Bronchial epithelial cell (primary cell): ENCODE results near the gene LRFN4. TPM values are rescaled to one million over a fixed set of nuclear protein-coding genes. Genes with fewer than 3 reads are reported as not detected.

Experiments used
- DNase-seq: peaks from one replicate; pipeline ENCODE4 v3.0.0-alpha.2; 2010; ENCODE audit warnings: low read depth
- FAIRE-seq: peaks from 2 replicates; lab custom pipeline; 2011; peaks lifted over from hg19 to GRCh38; lab: Jason Lieb, UNC
- H3K27me3 ChIP-seq: 2 replicates; pipeline ENCODE4 v1.5.1; 2011; ENCODE audit warnings: low read length; ENCODE audit not compliant: control insufficient read depth, insufficient read depth
- H3K36me3 ChIP-seq: 2 replicates; pipeline ENCODE4 v1.5.1; 2011; ENCODE audit warnings: low read length; ENCODE audit not compliant: control insufficient read depth, insufficient read depth
- H3K4me3 ChIP-seq: 2 replicates; pipeline ENCODE4 v1.5.1; 2011; ENCODE audit warnings: mild to moderate bottlenecking, low read depth, low read length, control low read depth
- total RNA-seq: library from RNA; depleted of rRNA; stranded (reverse); fragments of >200 nt; gene quantifications from 2 replicates; pipeline ENCODE4 v1.2.1, GENCODE V29; 2014
- TF ChIP-seq, protein P1 (sequence below): IDR thresholded peaks from 2 replicates; pipeline ENCODE4 v1.5.1; 2011; ENCODE audit warnings: mild to moderate bottlenecking, moderate library complexity, low read length, control low read depth, inconsistent platforms; ENCODE audit not compliant: insufficient read depth, severe bottlenecking

The LRFN4 gene
- total RNA-seq, 1 donor from 2014 or later, result 16.3 TPM

DNA sequence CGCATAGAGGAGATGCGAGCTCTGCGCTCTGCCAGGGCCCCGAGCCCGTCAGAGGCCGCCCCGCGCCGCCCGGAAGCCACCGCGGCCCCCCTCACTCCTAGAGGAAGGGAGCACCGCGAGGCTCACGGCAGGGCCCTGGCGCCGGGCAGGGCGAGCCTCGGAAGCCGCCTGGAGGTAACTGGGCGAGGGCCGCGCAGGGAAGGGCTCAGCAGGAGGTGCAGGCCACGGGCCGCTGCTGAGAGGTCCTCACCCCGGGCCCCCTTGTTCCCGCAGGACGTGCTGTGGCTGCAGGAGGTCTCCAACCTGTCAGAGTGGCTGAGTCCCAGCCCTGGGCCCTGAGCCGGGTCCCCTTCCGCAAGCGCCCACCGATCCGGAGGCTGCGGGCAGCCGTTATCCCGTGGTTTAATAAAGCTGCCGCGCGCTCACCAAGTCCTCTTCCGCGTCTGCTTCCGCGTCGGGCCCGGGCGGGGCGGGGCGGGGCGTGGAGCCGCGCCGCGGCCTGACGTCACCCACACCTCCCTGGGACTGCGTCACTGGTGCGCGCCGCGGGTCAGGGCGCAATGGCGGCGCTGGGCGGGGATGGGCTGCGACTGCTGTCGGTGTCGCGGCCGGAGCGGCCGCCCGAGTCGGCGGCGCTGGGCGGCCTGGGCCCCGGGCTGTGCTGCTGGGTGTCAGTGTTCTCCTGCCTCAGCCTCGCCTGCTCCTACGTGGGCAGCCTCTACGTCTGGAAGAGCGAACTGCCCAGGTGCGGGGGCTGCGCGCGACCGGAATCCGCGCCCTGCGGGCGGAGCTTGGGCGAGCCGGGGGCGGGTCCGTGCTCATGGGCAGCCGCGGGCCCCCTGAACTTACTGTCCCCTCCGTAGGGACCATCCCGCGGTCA is 13.7 kb upstream of the LRFN4 start, which contains the start of gene RCE1:
RCE1 (plus strand) TSS at position 546 of the 880 bp plus-strand sequence; CDS start at position 561, 15 bp downstream.
- Histone ChIP-seq H3K27me3 (no peaks in the 10 kb centered on the region), H3K36me3 (peaks cover 30% of the 10 kb centered on the region), H3K4me3 (peak within 1 kb of the TSS; percentile 96)
- DNase-seq (peak; percentile 65), FAIRE-seq (no peak)
- TF ChIP-seq, protein P1, sequence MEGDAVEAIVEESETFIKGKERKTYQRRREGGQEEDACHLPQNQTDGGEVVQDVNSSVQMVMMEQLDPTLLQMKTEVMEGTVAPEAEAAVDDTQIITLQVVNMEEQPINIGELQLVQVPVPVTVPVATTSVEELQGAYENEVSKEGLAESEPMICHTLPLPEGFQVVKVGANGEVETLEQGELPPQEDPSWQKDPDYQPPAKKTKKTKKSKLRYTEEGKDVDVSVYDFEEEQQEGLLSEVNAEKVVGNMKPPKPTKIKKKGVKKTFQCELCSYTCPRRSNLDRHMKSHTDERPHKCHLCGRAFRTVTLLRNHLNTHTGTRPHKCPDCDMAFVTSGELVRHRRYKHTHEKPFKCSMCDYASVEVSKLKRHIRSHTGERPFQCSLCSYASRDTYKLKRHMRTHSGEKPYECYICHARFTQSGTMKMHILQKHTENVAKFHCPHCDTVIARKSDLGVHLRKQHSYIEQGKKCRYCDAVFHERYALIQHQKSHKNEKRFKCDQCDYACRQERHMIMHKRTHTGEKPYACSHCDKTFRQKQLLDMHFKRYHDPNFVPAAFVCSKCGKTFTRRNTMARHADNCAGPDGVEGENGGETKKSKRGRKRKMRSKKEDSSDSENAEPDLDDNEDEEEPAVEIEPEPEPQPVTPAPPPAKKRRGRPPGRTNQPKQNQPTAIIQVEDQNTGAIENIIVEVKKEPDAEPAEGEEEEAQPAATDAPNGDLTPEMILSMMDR, result no peak

DNA sequence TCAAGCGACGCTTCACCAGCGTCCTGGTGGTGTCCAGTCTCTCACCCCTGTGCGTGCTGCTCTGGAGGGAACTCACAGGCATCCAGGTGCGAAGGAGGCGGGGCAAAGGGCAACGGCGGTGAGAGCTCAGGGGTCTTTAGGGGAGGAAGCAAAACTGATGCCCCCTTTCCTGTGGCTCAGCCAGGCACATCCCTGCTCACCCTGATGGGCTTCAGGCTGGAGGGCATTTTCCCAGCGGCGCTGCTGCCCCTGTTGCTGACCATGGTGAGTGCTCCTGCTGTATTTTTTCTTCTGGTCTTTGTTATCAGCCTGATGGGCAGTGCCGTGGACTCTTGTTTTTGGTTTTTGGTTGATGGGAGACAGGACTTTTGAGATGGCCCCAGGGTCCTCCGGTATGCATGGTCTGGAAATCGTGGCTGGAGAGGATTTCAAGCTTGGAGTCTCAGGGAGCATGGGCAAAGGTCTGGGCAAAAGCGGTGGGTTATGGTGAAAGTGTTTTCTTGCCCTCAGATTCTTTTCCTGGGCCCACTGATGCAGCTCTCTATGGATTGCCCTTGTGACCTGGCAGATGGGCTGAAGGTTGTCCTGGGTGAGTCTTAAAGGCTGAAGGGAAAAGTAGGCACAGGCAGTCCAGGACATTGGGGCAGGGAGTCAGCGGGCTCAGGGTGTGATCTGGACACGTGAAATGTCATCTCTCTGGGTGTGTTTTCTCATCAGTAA is 12.9 kb upstream of the LRFN4 start:
- no peaks in the 10 kb centered on the region for H3K27me3 ChIP-seq
- no peak for DNase-seq
- no peak for FAIRE-seq
- H3K36me3 ChIP-seq, result peaks cover 33% of the 10 kb centered on the region
- H3K4me3 ChIP-seq, result peak overlapping the region; percentile 96
- TF ChIP-seq, protein P1, result no peak

DNA sequence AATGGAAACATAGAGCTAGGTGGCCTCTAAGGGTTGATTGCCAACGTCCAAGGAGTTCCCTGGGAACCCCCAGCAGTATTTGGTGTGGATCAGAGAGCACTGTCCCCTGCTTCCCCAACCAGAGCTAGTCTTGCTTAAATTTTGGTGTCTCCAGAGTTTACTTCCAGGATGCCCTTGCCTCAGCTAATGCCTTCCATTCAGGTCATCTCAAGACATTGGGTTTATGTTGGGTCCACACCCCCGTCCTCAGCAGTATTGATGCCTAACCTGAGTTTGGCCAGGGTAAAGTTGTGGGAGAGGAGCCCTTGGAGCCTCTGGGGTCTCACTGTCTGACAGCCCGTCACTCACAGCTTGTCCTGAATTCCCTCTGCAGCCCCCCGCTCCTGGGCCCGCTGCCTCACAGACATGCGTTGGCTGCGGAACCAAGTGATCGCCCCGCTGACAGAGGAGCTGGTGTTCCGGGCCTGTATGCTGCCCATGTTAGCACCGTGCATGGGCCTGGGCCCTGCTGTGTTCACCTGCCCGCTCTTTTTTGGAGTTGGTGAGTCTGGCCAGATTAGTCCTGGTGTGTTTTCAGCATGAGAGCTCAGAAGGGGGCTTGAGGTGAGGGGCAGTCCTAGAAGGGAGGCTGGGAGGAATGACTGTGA is 12.2 kb upstream of the LRFN4 start:
- peak overlapping the region; percentile 96 for H3K4me3 ChIP-seq
- DNase-seq, result no peak
- FAIRE-seq, result no peak
- no peaks in the 10 kb centered on the region for H3K27me3 ChIP-seq
- TF ChIP-seq, protein P1, result no peak
- H3K36me3 ChIP-seq, result peaks cover 30% of the 10 kb centered on the region

DNA sequence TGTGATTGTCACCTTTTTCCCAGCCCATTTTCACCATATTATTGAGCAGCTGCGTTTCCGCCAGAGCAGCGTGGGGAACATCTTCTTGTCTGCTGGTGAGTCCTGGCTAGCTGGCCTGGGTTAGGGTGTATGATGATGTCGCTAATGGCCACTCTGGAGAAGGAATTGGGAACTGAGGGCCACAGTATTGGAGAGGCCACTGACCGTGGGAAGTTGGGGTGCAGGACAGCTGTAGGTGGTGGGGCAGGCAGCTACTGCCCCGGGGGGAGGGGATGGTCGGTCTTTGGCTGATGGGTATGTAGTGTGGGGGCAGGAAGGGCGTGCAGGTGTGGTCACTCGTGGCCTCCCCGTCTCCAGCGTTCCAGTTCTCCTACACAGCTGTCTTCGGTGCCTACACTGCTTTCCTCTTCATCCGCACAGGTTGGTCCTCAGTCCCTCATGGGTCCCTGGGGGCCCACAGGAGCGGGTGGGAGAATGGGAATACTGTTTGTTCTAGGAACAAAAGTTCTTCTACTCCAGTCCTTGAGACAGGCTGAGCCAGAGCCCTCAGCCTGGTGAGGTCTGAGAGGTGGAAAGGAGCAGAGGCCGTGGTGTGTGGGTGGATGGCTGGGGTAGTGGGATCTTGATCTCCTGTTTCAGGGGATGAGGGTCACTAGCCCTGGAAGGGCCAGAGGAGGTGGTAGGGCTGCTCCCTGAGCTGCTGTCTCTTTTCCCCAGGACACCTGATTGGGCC is 11.6 kb upstream of the LRFN4 start:
- no peak for DNase-seq
- TF ChIP-seq, protein P1, result no peak
- FAIRE-seq, result peak; percentile 40
- Histone ChIP-seq H3K36me3 (peaks cover 29% of the 10 kb centered on the region), H3K4me3 (no peak overlapping the region), H3K27me3 (no peaks in the 10 kb centered on the region)

DNA sequence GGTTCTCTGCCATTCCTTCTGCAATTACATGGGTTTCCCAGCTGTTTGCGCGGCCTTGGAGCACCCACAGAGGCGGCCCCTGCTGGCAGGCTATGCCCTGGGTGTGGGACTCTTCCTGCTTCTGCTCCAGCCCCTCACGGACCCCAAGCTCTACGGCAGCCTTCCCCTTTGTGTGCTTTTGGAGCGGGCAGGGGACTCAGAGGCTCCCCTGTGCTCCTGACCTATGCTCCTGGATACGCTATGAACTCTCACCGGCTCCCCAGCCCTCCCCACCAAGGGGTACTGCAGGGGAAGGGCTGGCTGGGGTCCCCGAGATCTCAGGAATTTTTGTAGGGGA is 11.0 kb upstream of the LRFN4 start:
- TF ChIP-seq, protein P1, result no peak
- no peak for FAIRE-seq
- DNase-seq, result no peak
- H3K36me3 ChIP-seq, result peaks cover 30% of the 10 kb centered on the region
- no peaks in the 10 kb centered on the region for H3K27me3 ChIP-seq
- H3K4me3 ChIP-seq, result no peak overlapping the region
